CD4-positive, alpha-beta T cell treated with Interleukin-4 for 4 hours (primary cell): ENCODE data around the gene SEC11C.

ENCODE experiments used
- DNase-seq: peaks from one replicate; pipeline ENCODE4 v3.0.0-alpha.2; 2020

The SEC11C gene

GRCh38 chr18:59145055-59145454 is 5.4 kb downstream of the SEC11C start:
- DNase-seq, result no peak

- DNase-seq, result no peak
These were observed 8.5 kb downstream of the SEC11C start for GRCh38 chr18:59148192-59148591.

- DNase-seq, result no peak
These were observed 9.3 kb downstream of the SEC11C start for GRCh38 chr18:59149007-59149406.

- no peak for DNase-seq
These were observed 9.7 kb downstream of the SEC11C start for GRCh38 chr18:59149416-59149815.

GRCh38 chr18:59150236-59150635 is 10.6 kb downstream of the SEC11C start:
- no peak for DNase-seq

GRCh38 chr18:59155153-59155552 is 15.5 kb downstream of the SEC11C start:
- DNase-seq, result no peak

- no peak for DNase-seq
These were observed 16.6 kb downstream of the SEC11C start for GRCh38 chr18:59156316-59156715.

- DNase-seq, result no peak
These were observed 19.6 kb downstream of the SEC11C start for GRCh38 chr18:59159265-59159664.

GRCh38 chr18:59159986-59160385 is 20.3 kb downstream of the SEC11C start:
- no peak for DNase-seq

GRCh38 chr18:59172664-59173249 is 33.1 kb downstream of the SEC11C start:
- no peak for DNase-seq

- DNase-seq, result no peak
These were observed 37.8 kb downstream of the SEC11C start for GRCh38 chr18:59177485-59177884.

GRCh38 chr18:59180150-59180845 is 40.6 kb downstream of the SEC11C start:
- DNase-seq, result no peak

GRCh38 chr18:59182673-59183072 is 43.0 kb downstream of the SEC11C start:
- DNase-seq, result no peak

- no peak for DNase-seq
These were observed 49.3 kb downstream of the SEC11C start for GRCh38 chr18:59189008-59189407.

GRCh38 chr18:59189746-59190145 is 50.1 kb downstream of the SEC11C start:
- no peak for DNase-seq

- no peak for DNase-seq
These were observed 56.6 kb downstream of the SEC11C start for GRCh38 chr18:59196161-59196725.

- DNase-seq, result no peak
These were observed 58.0 kb downstream of the SEC11C start for GRCh38 chr18:59197636-59198035.

GRCh38 chr18:59198215-59198614 is 58.5 kb downstream of the SEC11C start:
- DNase-seq, result no peak

GRCh38 chr18:59200787-59201186 is 61.1 kb downstream of the SEC11C start:
- DNase-seq, result no peak

- DNase-seq, result no peak
These were observed 62.7 kb downstream of the SEC11C start for GRCh38 chr18:59202258-59202820.

- no peak for DNase-seq
These were observed 67.8 kb downstream of the SEC11C start for GRCh38 chr18:59207506-59207905.
